HG02623 (cell line): ENCODE results near the gene TMED4.
"Not testable (repeated sequence)": the region's sequence is repeated elsewhere in the genome, so short reads cannot be mapped to it uniquely, and the experiment has no call there.

Source experiments
- ATAC-seq: cut with Tn5 transposase; IDR thresholded peaks from one replicate; pipeline ENCODE4 v1.9.1; 2021; ENCODE audit warnings: moderate library complexity; ENCODE audit not compliant: unreplicated experiment

Gene TMED4

DNA sequence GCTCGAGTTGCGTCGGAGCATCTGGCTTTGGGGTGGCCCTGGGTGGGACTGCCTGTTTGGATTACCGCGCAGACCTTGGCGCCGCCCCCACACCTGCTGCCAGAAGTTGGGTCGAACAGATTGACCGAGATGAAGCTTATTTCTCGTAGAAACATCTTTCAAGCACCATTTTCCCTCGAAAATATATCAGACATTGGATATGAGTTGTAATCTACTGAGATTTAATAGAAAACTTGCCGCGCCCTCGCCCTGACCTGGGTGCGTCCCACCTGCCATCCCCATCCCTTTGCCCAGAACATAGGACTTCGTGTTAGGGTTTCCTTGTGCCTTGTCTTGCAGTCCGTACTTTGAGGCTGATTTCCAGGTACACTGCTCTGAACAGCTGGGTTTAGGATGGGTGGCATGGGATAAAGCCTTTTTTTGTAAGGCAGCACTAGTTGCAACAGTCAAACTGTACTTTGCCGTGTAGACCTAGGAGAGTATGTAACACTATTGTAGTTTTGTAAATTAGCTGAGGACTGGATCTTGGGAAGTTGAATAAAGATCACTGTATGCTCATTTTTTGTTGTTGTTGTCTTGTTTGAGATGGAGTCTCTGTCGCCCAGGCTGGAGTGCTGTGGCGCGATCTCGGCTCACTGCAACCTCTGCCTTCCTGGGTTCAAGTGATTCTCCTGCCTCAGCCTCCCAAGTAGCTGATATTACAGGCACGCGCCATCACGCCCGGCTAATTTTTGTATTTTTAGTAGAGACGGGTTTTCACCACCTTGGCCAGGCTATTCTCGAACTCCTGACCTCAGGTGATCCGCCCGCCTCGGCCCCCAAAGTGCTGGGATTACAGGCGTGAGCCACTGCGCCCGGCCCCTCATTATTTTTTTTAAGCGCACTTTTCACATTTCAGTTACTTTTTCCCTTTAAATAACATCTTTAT is 25.4 kb upstream of the TMED4 start:
- ATAC-seq, result no peak

GRCh38 chr7:44606341-44607140 is 24.5 kb upstream of the TMED4 start, which contains the start of gene OGDH:
OGDH (plus strand) TSS chr7:44606627; CDS start chr7:44624344, 17,717 bp downstream.
- peak; percentile 91 for ATAC-seq

GRCh38 chr7:44604941-44605340 is 22.9 kb upstream of the TMED4 start:
- no peak for ATAC-seq

DNA sequence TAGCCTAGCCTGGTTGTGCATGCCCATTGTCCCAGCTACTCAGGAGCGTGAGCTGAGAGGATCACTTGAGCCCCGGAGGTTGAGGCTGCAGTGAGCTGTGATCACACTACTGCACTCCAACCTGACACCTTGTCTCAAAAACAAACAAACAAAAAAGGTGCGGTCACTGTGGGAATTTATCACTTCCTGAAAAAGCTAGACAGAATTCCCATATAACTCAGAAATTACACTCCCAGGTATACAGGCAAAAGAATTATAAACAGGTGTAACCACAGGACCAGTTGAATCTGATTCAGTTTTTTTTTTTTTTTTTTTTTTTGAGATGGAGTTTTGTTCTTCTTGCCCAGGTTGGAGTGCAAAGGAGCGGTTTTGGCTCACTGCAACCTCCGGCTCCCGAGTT is 21.2 kb upstream of the TMED4 start:
- ATAC-seq, result no peak

- no peak for ATAC-seq
Observed at GRCh38 chr7:44602576-44602910, 20.5 kb upstream of the TMED4 start.

DNA sequence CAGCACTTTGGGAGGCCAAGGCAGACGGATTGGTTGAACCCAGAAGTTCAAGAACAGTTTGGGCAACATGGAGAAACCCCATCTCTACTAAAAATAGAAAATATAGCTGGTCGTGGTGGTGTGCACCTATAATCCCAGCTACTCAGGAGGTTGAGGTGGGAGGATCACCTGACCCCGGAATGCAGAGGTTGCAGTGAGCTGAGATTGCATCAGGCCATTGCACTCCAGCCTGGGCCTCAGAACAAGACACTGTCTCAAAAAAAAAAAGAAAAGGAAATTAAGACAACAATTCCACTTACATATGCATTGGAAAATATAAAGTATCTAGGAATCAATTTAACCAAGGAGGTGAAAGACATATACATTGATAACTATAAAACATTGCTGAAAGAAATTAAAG is 17.2 kb upstream of the TMED4 start:
- ATAC-seq, result no peak

- ATAC-seq, result not testable (repeated sequence)
Observed at GRCh38 chr7:44597181-44597580, 15.2 kb upstream of the TMED4 start.

- ATAC-seq, result no peak
Observed at GRCh38 chr7:44595934-44596635, 14.1 kb upstream of the TMED4 start.

GRCh38 chr7:44590910-44591309 is 8.9 kb upstream of the TMED4 start:
- no peak for ATAC-seq

DNA sequence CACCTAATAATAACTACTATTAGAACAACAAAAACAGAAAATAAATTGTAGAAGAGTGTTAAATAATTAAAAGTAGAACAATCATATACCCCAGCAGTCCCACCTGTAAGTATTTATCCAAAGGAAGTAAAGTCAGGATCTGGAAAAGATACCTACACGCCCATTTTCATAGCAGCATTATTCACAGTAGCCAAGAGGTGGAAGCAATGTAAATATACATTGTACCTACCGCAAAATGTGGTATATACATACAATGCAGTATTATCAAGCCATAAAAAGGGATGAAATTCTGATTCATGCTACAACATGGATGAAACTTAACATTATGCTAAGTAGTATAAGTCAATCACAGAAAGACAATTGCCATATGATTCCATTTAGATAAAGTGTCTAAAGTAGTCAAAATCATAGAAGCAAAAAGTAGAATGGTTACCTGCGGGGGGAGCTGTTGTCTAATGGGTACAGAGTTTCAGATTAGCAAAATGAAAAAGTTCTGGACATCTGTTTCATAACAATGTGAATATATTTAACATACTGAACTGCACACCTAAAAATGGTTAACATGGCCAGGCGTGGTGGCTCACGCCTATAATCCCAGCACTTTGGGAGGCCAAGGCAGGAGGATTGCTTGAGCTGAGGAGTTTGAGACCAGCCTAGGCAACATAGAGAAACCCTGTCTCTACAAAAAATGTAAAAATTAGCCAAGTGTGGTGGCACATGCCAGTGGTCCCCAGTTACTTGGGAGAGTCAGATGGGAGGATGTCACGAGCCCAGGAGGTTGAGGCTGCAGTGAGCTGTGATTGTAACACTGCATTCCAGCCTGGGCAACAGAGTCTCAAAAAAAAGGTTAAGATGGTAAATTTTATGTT is 6.0 kb upstream of the TMED4 start:
- ATAC-seq, result no peak

DNA sequence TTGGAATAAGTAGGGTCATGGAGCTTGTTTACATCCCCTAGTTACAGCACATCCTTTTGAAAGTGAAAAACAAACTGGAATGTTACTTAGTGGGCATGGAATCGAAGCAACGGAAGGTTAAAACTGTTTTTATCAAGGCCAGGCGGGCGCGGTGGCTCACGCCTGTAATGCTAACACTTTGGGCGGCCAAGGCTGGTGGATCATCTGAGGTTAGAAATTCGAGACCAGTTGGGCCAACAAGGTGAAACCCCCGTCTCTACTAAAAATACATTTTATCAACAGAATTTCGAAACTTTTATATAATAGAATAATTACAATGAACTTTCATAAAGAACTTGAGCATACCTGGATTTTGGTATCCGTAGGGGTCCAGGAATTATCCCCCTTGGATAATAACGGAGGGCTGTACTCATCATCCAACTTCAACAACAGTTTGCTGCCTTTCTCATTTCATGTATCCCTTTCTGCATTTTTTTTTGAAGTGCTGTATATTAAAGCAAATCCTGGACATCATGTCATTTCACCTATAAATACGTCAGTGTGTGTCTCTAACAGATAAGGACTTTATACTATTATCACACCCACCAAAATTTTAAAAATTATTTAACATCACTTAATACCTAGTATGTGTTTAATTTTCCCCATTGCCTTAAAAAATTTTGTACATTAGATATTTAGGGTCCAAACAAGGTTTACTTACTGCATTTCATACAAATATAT is 1.3 kb upstream of the TMED4 start:
- ATAC-seq, result no peak

GRCh38 chr7:44580945-44581878 is 819 bp downstream of the TMED4 start:
- peak; percentile 19 for ATAC-seq

GRCh38 chr7:44576228-44576627 is 5.8 kb downstream of the TMED4 start:
- no peak for ATAC-seq

DNA sequence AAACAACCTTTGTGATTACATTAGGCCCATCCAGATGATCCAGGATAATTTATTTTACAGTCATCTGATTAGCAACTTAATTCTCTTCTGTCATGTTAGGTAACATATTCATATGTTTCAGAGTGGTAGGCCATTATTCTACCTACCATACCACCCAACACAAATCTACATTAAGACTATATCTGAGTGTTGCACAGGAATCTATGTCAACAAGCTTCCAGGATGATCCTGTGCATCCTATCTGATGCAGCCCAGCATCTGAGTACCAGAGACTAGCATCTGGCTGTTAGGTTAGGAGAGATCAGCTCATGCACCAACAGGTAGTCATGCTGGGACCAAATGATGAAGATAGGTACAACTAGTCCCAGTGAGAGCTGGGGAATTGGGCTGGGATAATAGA is 7.0 kb downstream of the TMED4 start:
- no peak for ATAC-seq

DNA sequence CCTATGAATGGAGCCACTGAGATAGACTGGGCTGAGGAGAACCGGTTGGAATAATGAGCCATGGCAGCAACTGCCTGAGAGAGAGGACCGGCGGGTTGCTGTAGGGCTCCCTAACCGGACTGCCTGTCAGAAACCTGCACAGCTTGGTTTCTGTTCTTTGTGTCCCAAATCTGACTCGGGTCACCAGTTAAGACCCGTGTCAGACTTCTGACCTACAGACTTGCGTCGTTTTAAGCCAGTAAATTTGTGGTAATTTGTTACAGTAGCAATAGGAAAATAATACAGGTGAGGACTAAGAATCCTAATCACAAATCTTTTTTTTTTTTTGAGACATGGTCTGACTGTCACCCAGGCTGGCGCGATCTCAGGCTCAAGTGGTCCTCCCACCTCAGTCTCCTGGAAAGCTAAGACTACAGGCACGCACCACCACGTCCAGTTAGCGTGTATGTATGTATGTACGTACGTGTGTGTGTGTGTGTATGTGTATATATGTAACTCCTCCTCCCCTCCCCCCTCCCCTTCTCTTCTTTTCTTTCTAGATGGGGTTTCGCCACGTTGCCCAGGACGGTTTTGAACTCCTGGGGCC is 7.7 kb downstream of the TMED4 start:
- ATAC-seq, result no peak

- peak; percentile 95 for ATAC-seq
Observed at GRCh38 chr7:44573464-44574286, 8.4 kb downstream of the TMED4 start, which contains the start of gene DDX56. DDX56 (minus strand) TSS chr7:44573908; CDS start chr7:44573895, 13 bp downstream.

GRCh38 chr7:44572771-44573170 is 9.3 kb downstream of the TMED4 start:
- ATAC-seq, result no peak
